Uterus (tissue), 4 donors: ENCODE data around the gene XPC. TPM values are rescaled to one million over a fixed set of nuclear protein-coding genes. Genes with fewer than 3 reads are reported as not detected.

Source experiments
- DNase-seq, 2 donors: peaks; one replicate each; pipeline ENCODE4 v3.0.0-alpha.2; 2019 to 2020
- H3K27ac ChIP-seq, 2 donors: fragments of 200-600 bp; sonication (generic); 1 replicate in 1 of 2; 2 replicates in 1 of 2; pipeline ENCODE4 v1.5.1; 2016 to 2018
- H3K27me3 ChIP-seq, 2 donors: fragments of 200-600 bp; sonication (generic); one replicate each; pipeline ENCODE4 v1.5.1; 2018 to 2019; ENCODE audit warnings: control low read depth in 1 of 2
- H3K36me3 ChIP-seq, 2 donors: fragments of 200-600 bp; sonication (generic); one replicate each; pipeline ENCODE4 v1.5.1; 2019; ENCODE audit warnings: control low read depth in 1 of 2
- H3K4me1 ChIP-seq, 2 donors: fragments of 200-600 bp; sonication (generic); one replicate each; pipeline ENCODE4 v1.5.1; 2018 to 2019; ENCODE audit warnings: control low read depth in 1 of 2
- H3K4me3 ChIP-seq, 2 donors: fragments of 200-600 bp; sonication (generic); 1 replicate in 1 of 2; 2 replicates in 1 of 2; pipeline ENCODE4 v1.5.1; 2018 to 2019; ENCODE audit warnings: mild to moderate bottlenecking in 1 of 2
- H3K9me3 ChIP-seq, 2 donors: fragments of 200-600 bp; sonication (generic); one replicate each; pipeline ENCODE4 v1.5.1; 2019; ENCODE audit warnings: control low read depth in 1 of 2
- CTCF ChIP-seq, 4 experiments: fragments of 200-600 bp in 2 of 4; fragments of 450-650 bp in 2 of 4; sonication (generic) in 2 of 4; IDR thresholded peaks; one replicate each; pipeline ENCODE4 v1.5.1; 2016 to 2019; ENCODE audit warnings: antibody characterized with exemption in 4 of 4, mild to moderate bottlenecking in 2 of 4, moderate library complexity in 1 of 4
- POLR2A ChIP-seq, 2 donors: fragments of 450-650 bp; IDR thresholded peaks; one replicate each; pipeline ENCODE4 v1.6.1; 2016; ENCODE audit warnings: antibody characterized with exemption in 2 of 2, mild to moderate bottlenecking in 1 of 2, moderate library complexity in 1 of 2
- intact Hi-C: fragments of 100-400 bp; cut with DNase I; formaldehyde crosslinking; loops from one replicate; pipeline ENCODE4 v1.15.1; 2023; ENCODE audit warnings: low total_unique reads
- total RNA-seq, 4 donors: library from RNA; depleted of rRNA in 3 of 4; stranded (reverse); fragments of >200 nt in 3 of 4; gene quantifications; one replicate each; pipeline versions ENCODE4 v1.1.0 to v1.2.4, GENCODE V29; 2014 to 2023
- donor health status: DM: yes; HTN: yes; CAD: no.

XPC gene
- total RNA-seq, 4 donors from 2014 or later: 15.3 to 85.8 (median 48.5) TPM

GRCh38 chr3:14162178-14162577, 16.2 kb downstream of the XPC start:
- no peak overlapping the region for H3K27ac ChIP-seq
- H3K9me3 ChIP-seq: peaks cover 0 to 9% of the 10 kb centered on the region in 2 donors
- no peaks in the 10 kb centered on the region for H3K27me3 ChIP-seq
- H3K36me3 ChIP-seq: no peaks in the 10 kb centered on the region
- no peak overlapping the region for H3K4me3 ChIP-seq
- no peak for DNase-seq
- intact Hi-C loops: no loop called here
- H3K4me1 ChIP-seq: no peaks in the 10 kb centered on the region
- TF ChIP-seq CTCF (IDR thresholded peaks at IDR 0.05): no peak
- no peak for TF ChIP-seq POLR2A (IDR thresholded peaks at IDR 0.05)

GRCh38 chr3:14161282-14161681, 17.1 kb downstream of the XPC start:
- Histone ChIP-seq H3K9me3 (peaks cover 0 to 9% of the 10 kb centered on the region in 2 donors), H3K4me3 (no peak overlapping the region), H3K27ac (no peak overlapping the region), H3K36me3 (no peaks in the 10 kb centered on the region), H3K4me1 (no peaks in the 10 kb centered on the region), H3K27me3 (no peaks in the 10 kb centered on the region)
- TF ChIP-seq CTCF (IDR thresholded peaks at IDR 0.05) (no peak), POLR2A (IDR thresholded peaks at IDR 0.05) (no peak)
- intact Hi-C loops: no loop called here
- DNase-seq: no peak

GRCh38 chr3:14159426-14159825, 19.0 kb downstream of the XPC start:
- Histone ChIP-seq H3K36me3 (no peaks in the 10 kb centered on the region), H3K4me1 (no peaks in the 10 kb centered on the region), H3K27me3 (no peaks in the 10 kb centered on the region), H3K27ac (no peak overlapping the region), H3K4me3 (no peak overlapping the region), H3K9me3 (peaks cover 0 to 9% of the 10 kb centered on the region in 2 donors)
- no peak for DNase-seq
- intact Hi-C loops: no loop called here
- no peak for TF ChIP-seq POLR2A (IDR thresholded peaks at IDR 0.05)
- no peak for TF ChIP-seq CTCF (IDR thresholded peaks at IDR 0.05)

DNA sequence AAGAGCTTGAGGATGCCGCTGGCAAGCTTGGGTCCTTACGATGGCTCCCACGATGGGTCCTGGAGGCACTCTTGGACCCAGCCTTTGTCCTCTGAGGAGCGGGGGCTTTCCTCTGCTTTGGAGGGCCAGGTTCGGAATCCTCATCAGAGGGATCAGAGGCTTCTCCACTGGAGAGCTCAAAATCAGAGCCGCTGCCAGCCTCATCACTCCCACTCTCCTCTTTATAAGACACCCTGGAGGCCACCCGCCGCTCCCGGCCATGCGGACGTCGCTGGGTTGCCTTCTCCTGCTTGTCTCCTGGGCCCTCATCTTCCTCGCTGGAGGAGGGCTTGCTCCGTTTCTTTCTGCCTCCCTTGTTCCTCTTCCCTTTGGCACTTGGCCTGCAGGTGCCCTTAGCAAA, 20.0 kb downstream of the XPC start:
- Histone ChIP-seq H3K27me3 (no peaks in the 10 kb centered on the region), H3K27ac (no peak overlapping the region), H3K36me3 (no peaks in the 10 kb centered on the region), H3K9me3 (peaks cover 0 to 9% of the 10 kb centered on the region in 2 donors), H3K4me3 (no peak overlapping the region), H3K4me1 (no peaks in the 10 kb centered on the region)
- DNase-seq: no peak
- intact Hi-C loops: no loop called here
- TF ChIP-seq POLR2A (IDR thresholded peaks at IDR 0.05): no peak
- no peak for TF ChIP-seq CTCF (IDR thresholded peaks at IDR 0.05)

DNA sequence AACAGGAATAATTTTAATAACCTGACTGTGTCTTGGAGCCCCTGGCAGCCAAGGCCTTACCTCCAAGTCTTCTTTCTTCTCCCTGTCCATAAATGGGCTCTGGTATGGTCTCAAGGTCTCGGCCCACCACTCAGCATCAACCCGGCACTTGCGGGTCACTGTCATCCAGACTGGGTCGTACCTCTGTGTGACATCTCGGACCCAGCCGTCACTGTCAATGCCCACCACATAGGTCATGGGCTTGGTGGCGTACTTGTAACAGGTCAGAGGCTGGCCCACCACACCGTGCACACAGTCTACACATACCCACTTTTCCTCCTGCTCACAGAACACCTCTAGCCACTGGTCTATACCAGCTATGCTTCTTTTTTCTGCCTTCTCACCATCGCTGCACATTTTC, 20.4 kb downstream of the XPC start:
- Histone ChIP-seq H3K27ac (no peak overlapping the region), H3K9me3 (peaks cover 0 to 9% of the 10 kb centered on the region in 2 donors), H3K4me3 (no peak overlapping the region), H3K36me3 (no peaks in the 10 kb centered on the region), H3K27me3 (no peaks in the 10 kb centered on the region), H3K4me1 (no peaks in the 10 kb centered on the region)
- intact Hi-C loops: no loop called here
- no peak for DNase-seq
- no peak for TF ChIP-seq POLR2A (IDR thresholded peaks at IDR 0.05)
- TF ChIP-seq CTCF (IDR thresholded peaks at IDR 0.05): no peak
